ENCODE measurements around the gene MAP2K6.

MAP2K6 gene

DNA sequence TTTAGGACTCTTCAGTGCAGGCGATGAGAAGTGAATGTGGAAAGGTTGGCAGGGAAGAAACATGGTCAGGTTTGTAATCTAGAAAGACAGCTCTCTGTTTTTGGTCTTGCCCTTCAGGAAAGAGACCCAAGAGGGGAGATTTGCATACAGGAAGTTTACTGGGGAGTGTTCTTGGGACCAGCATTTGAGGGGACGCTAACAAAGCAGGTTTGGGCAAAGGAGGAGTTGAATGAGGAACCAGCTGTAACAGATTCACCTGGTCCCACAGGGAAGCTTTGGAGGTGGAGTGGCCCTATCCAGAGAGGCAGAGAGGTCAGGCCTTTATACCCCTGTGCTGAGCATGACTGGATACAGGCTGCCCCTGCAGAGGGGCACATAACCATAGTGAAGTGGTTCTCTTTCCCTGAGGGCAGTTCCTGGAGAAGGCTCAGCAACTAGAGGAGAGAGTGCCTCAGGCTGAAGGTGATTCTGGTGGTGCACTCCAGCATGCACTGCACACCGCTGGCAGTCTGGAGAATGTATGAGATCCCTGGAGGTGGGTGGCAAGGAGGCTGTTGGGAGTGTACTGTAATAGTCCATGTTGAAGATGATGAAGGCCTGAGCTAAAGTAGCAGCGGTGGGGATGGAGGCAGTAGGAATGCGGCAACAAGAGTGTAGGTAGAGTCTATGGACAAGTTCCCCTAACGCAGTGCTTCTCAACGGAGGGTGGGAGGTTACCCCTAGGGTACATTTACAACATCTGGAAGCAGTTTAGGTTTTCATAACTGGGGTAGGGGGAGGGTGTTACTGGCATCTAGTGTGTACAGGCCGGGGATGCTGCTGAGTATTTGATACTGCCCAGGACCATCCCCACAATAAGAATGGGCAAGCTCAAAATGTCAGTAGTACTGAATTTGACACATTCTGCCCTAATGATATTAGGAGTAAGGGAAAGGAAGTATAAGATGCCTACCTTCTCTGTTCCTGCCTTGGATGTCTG is 37.2 kb downstream of the MAP2K6 start:
- no peak for DNase-seq (ENCODE audit: low read depth, low spot score)
- no peak overlapping the region for H3K4me3 ChIP-seq (ENCODE audit: low read length)

DNA sequence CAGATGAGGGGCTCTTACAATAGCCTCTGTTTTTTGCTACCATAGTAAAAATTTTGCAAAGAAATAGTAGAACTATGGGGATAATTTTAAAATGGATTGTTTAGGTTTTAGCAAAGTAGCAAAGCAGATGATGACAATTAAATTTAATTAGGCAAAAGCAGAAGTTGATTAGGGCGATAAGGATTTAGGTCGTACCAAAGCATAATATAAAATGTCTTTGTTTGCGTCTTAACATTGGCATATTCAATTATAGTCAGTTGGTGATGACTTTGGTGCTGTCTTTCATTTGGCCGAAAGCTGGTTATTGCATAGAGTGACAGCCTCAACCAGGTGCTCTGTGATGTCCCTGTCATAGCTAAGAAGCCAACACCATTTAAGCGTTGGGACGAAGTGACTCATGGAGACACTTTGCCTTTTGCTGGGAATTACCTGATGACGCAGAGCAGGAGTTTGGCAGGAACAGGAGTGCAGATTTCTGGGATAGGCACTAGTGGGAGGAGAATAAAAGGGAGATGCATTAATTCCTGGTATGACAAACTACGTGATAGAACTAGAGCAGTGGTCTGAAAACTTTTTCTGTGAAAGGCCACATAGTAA is 38.3 kb downstream of the MAP2K6 start:
- no peak for DNase-seq (ENCODE audit: low read depth, low spot score)
- H3K4me3 ChIP-seq (ENCODE audit: low read length) = no peak overlapping the region

DNA sequence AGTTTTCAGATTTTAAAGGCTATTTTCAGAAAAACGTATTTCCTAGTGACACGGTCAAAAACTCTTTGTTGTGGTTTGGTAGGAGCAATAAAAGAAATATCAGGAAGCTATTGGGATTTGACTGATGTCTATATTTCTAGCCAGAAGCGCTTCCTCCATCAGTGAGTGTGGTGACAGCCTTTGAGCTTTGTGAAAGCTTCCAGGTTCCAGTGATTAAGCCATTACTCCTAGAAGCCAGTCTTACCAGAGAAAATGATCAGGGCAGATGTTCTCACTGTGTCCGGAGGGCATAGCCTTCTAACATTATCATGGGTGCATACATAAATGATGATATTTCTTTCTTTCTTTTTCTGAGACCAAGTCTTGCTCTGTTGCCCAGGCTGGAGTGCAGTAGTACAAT is 39.6 kb downstream of the MAP2K6 start:
- no peak overlapping the region for H3K4me3 ChIP-seq (ENCODE audit: low read length)
- DNase-seq (ENCODE audit: low read depth, low spot score) = no peak

DNA sequence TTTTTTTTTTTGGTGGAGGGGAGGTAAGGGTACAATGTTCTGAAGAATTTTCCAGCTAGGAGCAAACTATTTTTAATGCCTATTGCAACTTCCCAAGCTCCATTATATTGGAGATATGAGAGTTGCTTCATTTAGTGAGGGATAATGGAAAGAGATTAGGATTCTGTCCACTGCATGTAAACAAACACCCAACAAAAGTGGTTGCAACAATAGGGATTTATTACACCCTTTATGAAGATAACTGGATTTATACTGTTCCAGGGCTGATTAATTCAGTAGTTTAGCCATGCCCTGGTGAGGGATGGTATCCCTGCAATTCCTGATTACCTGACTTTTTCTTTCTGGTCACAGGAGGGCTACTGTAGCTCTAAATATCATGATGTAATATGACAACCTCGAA is 40.5 kb downstream of the MAP2K6 start:
- no peak overlapping the region for H3K4me3 ChIP-seq (ENCODE audit: low read length)
- DNase-seq (ENCODE audit: low read depth, low spot score) = no peak

DNA sequence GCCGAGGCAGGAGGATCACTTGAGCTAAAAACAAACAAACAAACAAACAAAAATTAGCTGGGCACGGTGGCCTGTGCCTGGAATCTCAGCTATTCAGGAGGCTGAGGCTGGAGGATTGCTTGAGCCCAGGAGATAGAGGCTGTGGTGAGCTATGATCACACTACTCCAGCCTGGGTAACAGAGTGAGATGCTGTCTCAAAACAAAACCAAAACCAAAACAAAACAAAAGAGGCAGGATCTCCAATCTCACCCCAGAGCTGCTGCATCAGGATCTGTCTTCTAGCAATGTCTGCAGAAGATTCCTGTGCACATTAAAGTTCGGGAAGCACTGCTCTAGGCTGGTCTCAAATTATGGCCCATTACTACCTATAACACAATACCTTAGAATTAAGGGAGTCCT is 43.1 kb downstream of the MAP2K6 start:
- no peak overlapping the region for H3K4me3 ChIP-seq (ENCODE audit: low read length)
- DNase-seq (ENCODE audit: low read depth, low spot score) = no peak

DNA sequence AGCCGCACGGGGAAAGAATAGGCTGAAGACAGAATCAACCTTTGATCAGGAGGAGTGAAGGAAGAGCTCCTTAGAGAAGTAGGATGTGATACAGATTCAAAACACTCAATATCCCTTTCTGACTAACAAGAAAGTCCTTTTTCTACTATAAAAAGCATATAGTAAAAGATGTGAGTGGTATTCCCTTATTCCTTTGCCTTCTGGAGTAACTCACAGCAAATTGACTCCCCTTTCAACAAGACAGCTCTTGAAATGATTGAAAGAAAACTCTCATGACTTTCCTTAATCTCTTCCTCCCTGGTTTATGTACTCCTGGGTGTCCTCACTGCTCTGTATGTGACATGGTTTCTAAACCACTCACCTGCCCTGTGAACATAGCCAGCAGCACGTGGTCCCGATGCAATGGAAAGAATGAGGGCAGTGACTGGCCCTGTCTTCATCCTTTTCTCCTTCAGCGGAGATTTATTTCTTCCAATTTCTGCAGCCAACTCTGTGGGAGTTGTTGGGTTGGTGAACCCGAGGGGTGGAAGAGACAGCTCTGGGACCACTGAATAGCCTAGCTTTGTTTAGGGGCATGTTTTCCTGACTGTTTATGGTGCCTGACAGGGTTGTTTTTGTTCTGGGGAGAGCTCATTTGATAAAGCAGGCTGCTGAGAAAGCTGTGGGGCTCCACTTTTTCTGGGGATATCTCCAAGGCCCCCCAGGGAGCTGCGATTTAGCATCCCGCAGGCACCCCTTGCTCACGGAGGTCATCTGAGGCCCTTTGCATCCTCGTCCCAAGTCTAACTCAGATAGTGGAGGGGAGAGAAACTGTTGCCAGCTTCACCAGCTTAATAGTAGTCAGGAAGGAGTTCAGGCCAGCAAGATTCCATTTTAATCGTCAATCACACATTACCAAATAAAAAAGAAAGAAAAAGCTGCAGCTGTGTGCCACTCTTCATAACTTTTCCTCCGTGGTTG is 46.7 kb downstream of the MAP2K6 start:
- no peak for DNase-seq (ENCODE audit: low read depth, low spot score)
- H3K4me3 ChIP-seq (ENCODE audit: low read length) = no peak overlapping the region

DNA sequence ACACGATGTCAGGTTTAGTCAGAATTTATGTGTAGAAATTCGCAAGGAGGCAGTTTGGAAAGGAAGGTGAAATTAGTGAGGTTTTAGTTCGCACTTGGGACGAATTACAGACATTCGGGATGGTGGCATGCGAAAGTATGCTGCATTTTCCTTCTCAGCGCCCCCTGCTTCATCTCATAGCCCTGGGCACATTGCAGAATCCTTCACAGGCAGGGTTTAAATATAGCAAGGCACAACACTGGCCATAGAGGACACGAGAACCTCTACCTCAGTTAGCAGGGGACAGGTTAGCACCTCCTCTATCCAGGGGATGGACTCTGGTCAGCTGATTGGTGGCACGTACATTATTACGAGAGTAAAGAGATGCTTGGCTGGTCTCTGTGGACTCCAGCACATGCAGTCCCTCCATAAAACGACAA is 47.5 kb downstream of the MAP2K6 start:
- H3K4me3 ChIP-seq (ENCODE audit: low read length) = no peak overlapping the region
- DNase-seq (ENCODE audit: low read depth, low spot score) = no peak

DNA sequence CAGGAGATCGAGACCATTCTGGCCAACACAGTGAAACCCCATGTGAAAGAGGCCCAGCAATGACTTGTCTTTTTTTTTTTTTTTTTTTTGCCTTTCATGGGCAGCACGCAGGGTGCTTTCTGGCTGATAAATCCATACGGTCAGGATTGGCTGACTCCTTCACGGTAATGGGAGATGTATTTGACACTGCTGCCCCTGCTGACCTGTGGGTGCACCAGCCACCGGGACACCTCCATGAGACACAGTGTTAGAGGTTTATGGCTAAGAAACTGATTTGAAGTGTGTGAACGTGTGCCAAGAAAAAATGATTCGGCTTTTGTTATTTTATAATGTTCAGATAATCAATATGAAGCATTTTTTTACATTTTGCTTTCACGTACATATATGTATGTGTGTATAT is 48.4 kb downstream of the MAP2K6 start:
- no peak for DNase-seq (ENCODE audit: low read depth, low spot score)

DNA sequence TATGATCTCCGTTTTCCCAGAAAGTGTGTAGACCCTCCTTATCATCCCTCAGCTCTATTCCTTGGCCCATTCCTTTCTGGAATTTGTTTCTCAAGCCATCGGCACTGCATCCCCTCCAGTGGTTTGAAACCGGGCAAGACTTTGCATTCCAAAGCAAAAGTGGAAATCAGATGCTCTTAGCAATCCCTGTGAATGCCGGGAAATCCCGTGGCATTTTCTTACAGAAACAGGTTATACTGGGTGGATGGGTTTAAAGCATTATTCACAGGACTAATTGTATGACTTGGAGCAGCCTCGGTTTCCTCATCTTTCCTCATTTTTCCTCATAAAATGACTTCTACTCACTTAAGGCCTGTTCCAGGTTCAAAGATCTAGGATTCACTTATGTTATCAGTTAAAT is 52.0 kb downstream of the MAP2K6 start:
- DNase-seq (ENCODE audit: low read depth, low spot score) = no peak
- H3K4me3 ChIP-seq (ENCODE audit: low read length) = no peak overlapping the region

More for the DNA sequence above, 48.4 kb downstream of the MAP2K6 start:
- no peak overlapping the region for H3K4me3 ChIP-seq (ENCODE audit: low read length)

DNA sequence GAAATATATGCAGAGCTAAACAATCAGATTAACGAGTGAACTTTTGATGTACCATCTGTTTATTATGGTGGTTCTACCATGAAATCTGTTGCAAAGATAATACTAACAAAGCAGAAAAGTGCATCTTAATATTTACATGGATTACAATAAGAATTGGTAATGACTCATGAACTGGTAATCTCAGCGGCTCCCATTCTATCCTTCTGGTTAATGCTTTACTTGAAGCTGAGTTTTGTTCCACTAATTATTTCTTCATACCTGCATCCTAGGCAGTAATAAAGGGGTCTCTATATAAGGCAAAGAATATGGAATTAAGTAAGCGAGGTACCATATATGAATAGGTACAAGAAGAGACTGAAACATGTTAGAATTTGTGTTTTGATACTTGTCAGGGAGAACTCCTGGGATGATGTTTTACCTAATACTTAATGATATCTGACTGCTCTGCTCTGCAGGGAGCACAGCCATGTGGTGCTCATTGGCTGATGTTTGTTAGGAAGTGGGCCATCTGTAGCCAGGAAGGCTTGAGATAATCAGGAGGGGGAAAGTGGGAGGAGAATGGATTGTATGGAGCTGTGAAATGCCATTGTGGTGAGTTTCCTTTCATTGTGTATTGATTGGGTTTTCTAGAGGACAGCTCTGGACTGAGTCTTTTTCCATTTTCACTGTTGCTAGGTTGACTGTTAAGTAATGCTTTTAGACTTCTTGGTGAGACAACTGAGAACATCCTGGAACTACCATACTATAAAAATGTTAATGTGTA is 52.6 kb downstream of the MAP2K6 start:
- H3K4me3 ChIP-seq (ENCODE audit: low read length) = no peak overlapping the region
- DNase-seq (ENCODE audit: low read depth, low spot score) = no peak

DNA sequence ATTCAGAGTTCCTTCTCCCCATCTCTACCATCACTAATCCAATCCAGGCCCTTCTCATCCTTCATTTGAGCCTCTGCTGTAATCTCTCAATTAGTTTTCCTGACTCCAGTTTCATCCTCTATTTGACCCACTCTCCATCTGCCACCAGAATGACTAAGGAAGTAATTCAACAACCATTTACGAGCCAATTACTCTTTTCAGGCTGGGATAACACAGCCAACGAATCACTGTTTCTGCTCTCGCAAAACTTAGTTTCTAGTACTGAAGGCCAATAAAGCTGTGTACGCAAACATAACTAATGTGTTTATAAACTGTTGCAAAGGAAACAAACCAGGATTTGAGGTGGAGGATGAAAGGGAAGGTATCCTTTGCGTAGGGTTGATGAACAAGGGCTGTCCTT is 53.7 kb downstream of the MAP2K6 start:
- no peak overlapping the region for H3K4me3 ChIP-seq (ENCODE audit: low read length)
- DNase-seq (ENCODE audit: low read depth, low spot score) = no peak

DNA sequence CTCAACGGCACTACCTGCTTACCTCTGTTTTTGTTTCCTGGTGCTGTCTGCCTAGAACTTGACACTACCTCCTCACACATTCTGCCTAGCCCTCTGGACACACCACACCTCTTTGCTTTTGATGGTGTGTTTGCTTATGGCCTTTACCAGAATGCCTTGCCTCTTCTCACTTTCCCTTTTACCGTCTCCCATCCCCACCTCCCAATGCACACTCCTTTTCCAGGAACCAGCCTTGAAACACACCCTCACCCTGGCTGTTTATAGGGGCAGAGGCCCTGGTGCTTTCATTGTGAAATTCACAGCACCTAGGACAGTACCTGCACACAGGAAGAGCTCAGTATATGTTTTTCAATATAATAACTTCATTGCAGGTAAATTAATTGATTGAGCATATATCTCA is 56.2 kb downstream of the MAP2K6 start:
- H3K4me3 ChIP-seq (ENCODE audit: low read length) = no peak overlapping the region
- DNase-seq (ENCODE audit: low read depth, low spot score) = no peak

DNA sequence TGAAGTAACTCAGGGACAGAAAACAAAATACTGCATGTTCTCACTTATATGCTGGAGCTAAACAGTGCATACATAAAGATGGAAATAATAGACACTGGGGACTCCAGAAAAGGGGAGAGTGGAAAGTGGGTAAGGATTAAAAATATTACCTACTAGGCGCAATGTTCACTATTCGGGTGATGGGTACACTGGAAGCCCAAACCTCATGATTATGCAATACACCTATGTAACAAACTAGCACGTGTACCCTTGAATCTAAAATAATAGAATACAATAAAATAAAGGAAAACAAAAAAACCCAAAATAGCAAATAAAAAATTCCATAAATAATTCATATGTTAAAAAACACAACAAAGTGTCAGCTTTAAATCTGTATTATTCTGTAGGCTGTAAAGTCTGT is 56.9 kb downstream of the MAP2K6 start:
- no peak for DNase-seq (ENCODE audit: low read depth, low spot score)
- no peak overlapping the region for H3K4me3 ChIP-seq (ENCODE audit: low read length)

DNA sequence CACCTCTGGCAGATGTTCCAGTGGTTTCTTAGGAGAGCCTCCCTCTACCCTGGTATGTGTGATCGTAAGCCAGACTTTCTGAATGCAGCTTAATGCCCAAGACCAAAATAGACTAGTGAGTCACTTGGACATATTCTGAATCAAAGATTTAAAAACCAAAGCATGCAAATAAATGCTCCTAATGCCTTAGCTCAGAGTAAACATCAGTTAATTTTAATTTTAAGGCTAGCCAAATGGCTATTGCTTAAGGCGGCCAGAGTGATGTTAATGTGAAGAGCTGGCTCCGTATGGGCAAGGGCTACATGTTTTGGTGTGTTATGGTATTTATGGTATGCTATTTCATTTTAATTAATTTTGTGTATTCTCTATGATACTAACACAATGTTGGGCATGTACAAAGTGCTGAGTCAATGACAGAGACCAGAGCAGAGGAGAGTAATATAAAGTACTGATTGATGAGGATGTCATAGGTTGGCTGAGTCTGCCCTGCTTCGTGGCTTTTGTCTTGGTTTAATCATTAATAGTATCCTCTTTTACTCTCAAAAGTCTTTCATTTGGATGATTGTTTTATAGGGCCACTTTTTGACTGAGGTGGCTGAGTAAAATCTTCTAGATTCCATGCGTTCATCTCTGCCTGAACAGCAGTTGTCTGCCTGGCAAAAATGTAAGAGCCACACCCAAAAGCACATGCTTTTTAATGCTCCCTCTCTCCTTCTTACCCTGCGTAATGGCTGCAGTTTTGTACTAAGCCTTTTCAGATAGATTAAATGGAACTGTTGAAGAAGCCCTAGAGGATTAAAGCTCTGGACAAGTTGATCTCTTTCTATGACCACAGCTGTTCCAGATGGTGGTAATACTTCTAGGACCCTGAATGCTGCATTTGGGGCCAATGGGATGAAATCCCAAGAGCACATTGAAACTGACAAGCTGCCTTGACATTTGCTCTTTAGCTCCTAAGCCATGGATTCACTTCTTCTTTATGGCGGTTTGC is 59.6 kb downstream of the MAP2K6 start:
- no peak overlapping the region for H3K4me3 ChIP-seq (ENCODE audit: low read length)
- no peak for DNase-seq (ENCODE audit: low read depth, low spot score)

DNA sequence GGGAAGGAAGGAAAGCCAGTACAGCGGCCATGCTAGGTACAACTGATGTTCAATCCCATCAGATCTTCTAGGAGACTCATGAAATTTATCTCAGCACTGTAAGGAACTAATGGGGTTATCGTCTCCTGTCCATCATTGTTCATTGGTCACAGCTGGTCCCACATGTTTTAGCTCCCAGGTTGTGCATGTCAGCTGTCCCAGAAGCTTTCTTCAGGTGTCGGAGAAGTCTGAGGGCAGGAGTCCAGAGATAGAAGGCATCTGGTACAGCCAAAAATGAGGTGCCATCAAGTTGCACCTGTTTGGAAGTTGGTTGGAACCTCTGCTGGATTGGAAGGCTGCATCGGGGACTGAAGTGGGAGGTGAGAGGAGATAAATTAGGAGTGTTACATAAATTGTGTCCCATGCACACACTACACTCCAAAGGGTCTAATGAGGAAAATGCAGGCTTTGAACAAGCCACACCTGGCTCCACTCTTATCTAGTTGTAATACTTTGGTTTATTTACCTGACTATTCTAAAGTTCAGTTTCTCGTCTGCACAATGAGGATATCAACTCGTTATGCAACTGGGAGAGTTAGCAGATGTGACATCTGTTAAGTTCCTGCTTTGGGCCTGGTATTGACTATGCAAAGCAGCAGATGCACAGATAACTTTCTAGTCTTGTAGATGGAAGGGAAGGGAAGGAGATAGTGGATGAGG is 62.9 kb downstream of the MAP2K6 start:
- no peak overlapping the region for H3K4me3 ChIP-seq (ENCODE audit: low read length)
- no peak for DNase-seq (ENCODE audit: low read depth, low spot score)

DNA sequence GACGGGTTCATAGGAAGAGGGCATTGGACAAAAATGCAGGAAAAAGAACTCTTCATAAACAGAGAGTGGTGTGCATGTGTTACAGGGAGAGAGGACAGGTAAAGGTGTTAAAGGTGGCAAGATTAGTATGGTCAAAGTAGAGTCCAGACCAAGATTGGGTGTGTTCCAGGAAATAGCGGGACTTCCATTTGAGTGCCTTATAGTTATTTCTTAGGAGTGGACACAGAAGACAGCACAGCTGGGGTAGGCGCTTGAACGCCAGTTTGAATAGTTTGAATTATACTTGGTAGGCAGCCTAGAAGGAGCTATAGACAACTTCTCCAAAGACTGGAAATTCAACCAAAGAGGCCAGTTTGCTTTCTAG is 63.4 kb downstream of the MAP2K6 start:
- H3K4me3 ChIP-seq (ENCODE audit: low read length) = no peak overlapping the region
- no peak for DNase-seq (ENCODE audit: low read depth, low spot score)

DNA sequence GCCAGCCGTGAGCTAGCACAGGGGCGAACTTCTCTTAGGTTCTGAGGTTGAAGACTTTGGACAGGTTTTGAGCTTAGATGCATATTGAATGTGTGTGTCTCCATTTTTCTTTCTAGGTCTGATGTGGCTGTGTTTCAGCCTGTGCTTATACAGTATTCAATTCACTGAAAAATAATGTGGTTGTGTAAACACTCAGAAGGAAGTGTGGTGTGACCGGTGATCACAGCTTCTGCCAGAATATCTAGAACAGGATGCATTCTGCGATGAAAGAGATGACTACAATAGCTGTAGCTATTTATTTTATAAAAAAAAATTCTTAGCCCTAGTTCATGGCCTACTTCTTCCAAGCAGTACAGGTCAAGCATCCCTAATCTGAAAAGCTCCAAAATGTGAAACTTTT is 64.4 kb downstream of the MAP2K6 start:
- H3K4me3 ChIP-seq (ENCODE audit: low read length) = no peak overlapping the region
- no peak for DNase-seq (ENCODE audit: low read depth, low spot score)
